Colonic mucosa (tissue), 4 donors: ENCODE results near the gene CUTA. TPM values are rescaled to one million over a fixed set of nuclear protein-coding genes. Genes with fewer than 3 reads are reported as not detected.

Experiments used
- DNase-seq: peaks from one replicate; pipeline ENCODE4 v3.0.0-alpha.2; 2020
- H3K27ac ChIP-seq: fragments of 200-600 bp; one replicate; pipeline ENCODE4 v1.8.0; 2021
- H3K27me3 ChIP-seq: fragments of 200-600 bp; one replicate; pipeline ENCODE4 v1.8.0; 2021
- H3K36me3 ChIP-seq: fragments of 200-600 bp; one replicate; pipeline ENCODE4 v1.8.0; 2021
- H3K4me1 ChIP-seq: fragments of 200-600 bp; one replicate; pipeline ENCODE4 v1.8.0; 2021; ENCODE audit warnings: mild to moderate bottlenecking
- H3K4me3 ChIP-seq: fragments of 200-600 bp; one replicate; pipeline ENCODE4 v1.8.0; 2021
- H3K9ac ChIP-seq, 2 donors: one replicate each; pipeline ENCODE4 v1.7.0; 2013; ENCODE audit warnings: control low read depth in 2 of 2, low read depth in 2 of 2, low read length in 2 of 2
- H3K9me3 ChIP-seq: fragments of 200-600 bp; one replicate; pipeline ENCODE4 v1.8.0; 2021
- CTCF ChIP-seq: fragments of 200-600 bp; IDR thresholded peaks from one replicate; pipeline ENCODE4 v1.8.0; 2022; ENCODE audit warnings: antibody characterized with exemption, mild to moderate bottlenecking
- intact Hi-C: fragments of 100-400 bp; cut with DNase I; formaldehyde crosslinking; loops from one replicate; pipeline ENCODE4 v1.14.1; 2022
- total RNA-seq, 2 donors: library from RNA; stranded (reverse); fragmentation: NEBNext Ultra II Directional in 1 of 2; extraction: Animal tissue kit (Norgen Biotek cat#: 25700) in 1 of 2; gene quantifications; one replicate each; pipeline ENCODE4 v1.2.1, GENCODE V29; 2021
- donor health status: healthy.
- donor health status: DM: no; HTN: no; CAD: no.
- donor health status: DM: no; HTN: no; CAD: no.

CUTA gene
- total RNA-seq, 2 donors from 2014 or later: 145 to 172 TPM

GRCh38 chr6:33428966-33429749 is 11.3 kb upstream of the CUTA start:
- Histone ChIP-seq H3K4me1 (peaks cover 7% of the 10 kb centered on the region), H3K4me3 (no peak overlapping the region), H3K9ac (peak overlapping the region in 1 of 2 donors; percentile 21), H3K9me3 (no peaks in the 10 kb centered on the region), H3K27ac (no peak overlapping the region), H3K36me3 (no peaks in the 10 kb centered on the region), H3K27me3 (no peaks in the 10 kb centered on the region)
- no peak for TF ChIP-seq CTCF
- DNase-seq: no peak
- intact Hi-C loops: no loop called here

GRCh38 chr6:33428224-33428965 is 10.5 kb upstream of the CUTA start:
- peak overlapping the region; percentile 40 for H3K4me3 ChIP-seq
- H3K27ac ChIP-seq: peak overlapping the region; percentile 27
- H3K27me3 ChIP-seq: no peaks in the 10 kb centered on the region
- H3K36me3 ChIP-seq: no peaks in the 10 kb centered on the region
- H3K4me1 ChIP-seq: peaks cover 7% of the 10 kb centered on the region
- intact Hi-C loops: no loop called here
- no peaks in the 10 kb centered on the region for H3K9me3 ChIP-seq
- DNase-seq: peak; percentile 47
- H3K9ac ChIP-seq: peak overlapping the region in 1 of 2 donors; percentile 64
- no peak for TF ChIP-seq CTCF

GRCh38 chr6:33427585-33428223 is 9.8 kb upstream of the CUTA start:
- peak; percentile 65 for DNase-seq
- H3K27ac ChIP-seq: no peak overlapping the region
- no peaks in the 10 kb centered on the region for H3K27me3 ChIP-seq
- intact Hi-C loops: no loop called here
- H3K4me3 ChIP-seq: peak overlapping the region; percentile 40
- H3K9ac ChIP-seq: peak overlapping the region; percentile 48 to 78
- peaks cover 7% of the 10 kb centered on the region for H3K4me1 ChIP-seq
- TF ChIP-seq CTCF: no peak
- H3K36me3 ChIP-seq: no peaks in the 10 kb centered on the region
- H3K9me3 ChIP-seq: no peaks in the 10 kb centered on the region

GRCh38 chr6:33426590-33427511 is 8.9 kb upstream of the CUTA start:
- intact Hi-C loops: no loop called here
- peaks cover 7% of the 10 kb centered on the region for H3K4me1 ChIP-seq
- no peak for DNase-seq
- H3K4me3 ChIP-seq: peak overlapping the region; percentile 47
- TF ChIP-seq CTCF: no peak
- peak overlapping the region; percentile 80 for H3K27ac ChIP-seq
- peak overlapping the region; percentile 48 to 78 for H3K9ac ChIP-seq
- H3K27me3 ChIP-seq: no peaks in the 10 kb centered on the region
- no peaks in the 10 kb centered on the region for H3K9me3 ChIP-seq
- no peaks in the 10 kb centered on the region for H3K36me3 ChIP-seq
